A549 (cell line): Measurements from ENCODE around the gene AKAP17A. TPM values are rescaled to one million over a fixed set of nuclear protein-coding genes. Genes with fewer than 3 reads are reported as not detected.

ENCODE experiments used
- ATAC-seq, 2 experiments: fragments of 200-7000 bp in 1 of 2; fragments of >200 bp in 1 of 2; cut with Nextera tagmentation in 1 of 2; cut with Tn5 transposase in 1 of 2; 3 replicates each; pipeline versions ENCODE4 v1.8.0 to v1.9.1; 2018 to 2020; ENCODE audit warnings: mild to moderate bottlenecking in 1 of 2, moderate library complexity in 1 of 2
- CTCF ChIA-PET: fragments of 300-600 bp; sonication (Branson Sonifier 250); formaldehyde crosslinking; extraction: SDS; loops from one replicate; lab custom pipeline; 2021; ENCODE audit warnings: antibody characterized with exemption, inconsistent platforms; lab: Yijun Ruan, JAX
- POLR2A ChIA-PET: fragments of 350-600 bp; formaldehyde crosslinking; extraction: SDS; loops from one replicate; lab custom pipeline; 2021; ENCODE audit warnings: antibody characterized with exemption, inconsistent platforms; lab: Yijun Ruan, JAX
- DNase-seq, 2 experiments: peaks; one replicate each; pipeline versions ENCODE4 v3.0.0 to v3.0.0-alpha.2; 2011 to 2016; ENCODE audit warnings: low read depth in 1 of 2, low spot score in 1 of 2
- FAIRE-seq: peaks from 2 replicates; lab custom pipeline; 2011; peaks lifted over from hg19 to GRCh38; lab: Jason Lieb, UNC
- H3K27ac ChIP-seq, 2 experiments: fragments of >200 bp; sonication (Bioruptor Twin); formaldehyde crosslinking; 3 replicates each; pipeline ENCODE4 v1.5.1; 2016 to 2017
- H3K4me1 ChIP-seq: fragments of >200 bp; sonication (Bioruptor Twin); formaldehyde crosslinking; 3 replicates; pipeline ENCODE4 v1.6.1; 2016
- H3K4me2 ChIP-seq: fragments of >200 bp; sonication (Bioruptor Twin); formaldehyde crosslinking; 3 replicates; pipeline ENCODE4 v1.6.1; 2016
- H3K4me3 ChIP-seq: fragments of >200 bp; sonication (Bioruptor Twin); formaldehyde crosslinking; 3 replicates; pipeline ENCODE4 v1.5.1; 2016
- H3K9me3 ChIP-seq: fragments of >200 bp; sonication (Bioruptor Twin); formaldehyde crosslinking; 3 replicates; pipeline ENCODE4 v1.6.1; 2016
- BCL3 ChIP-seq: fragments of >200 bp; sonication (Bioruptor Twin); formaldehyde crosslinking; IDR thresholded peaks from 3 replicates; pipeline ENCODE4 v1.6.1; 2016
- CBX2 ChIP-seq: fragments of 200-600 bp; sonication (generic); IDR thresholded peaks from 2 replicates; pipeline ENCODE4 v1.6.1; 2016; ENCODE audit warnings: low read depth, mild to moderate bottlenecking, borderline replicate concordance
- CHD2 ChIP-seq: fragments of 150-350 bp; IDR thresholded peaks from 2 replicates; pipeline ENCODE4 v1.6.1; 2014; ENCODE audit warnings: low read length; ENCODE audit not compliant: partially characterized antibody
- CHD4 ChIP-seq: fragments of 200-600 bp; sonication (generic); IDR thresholded peaks from 2 replicates; pipeline ENCODE4 v1.6.1; 2016; ENCODE audit warnings: antibody characterized with exemption, mild to moderate bottlenecking, borderline replicate concordance
- FOSB ChIP-seq: fragments of 250-450 bp; sonication (Bioruptor Pico); IDR thresholded peaks from 2 replicates; pipeline ENCODE4 v1.5.0; 2020; ENCODE audit warnings: mild to moderate bottlenecking, moderate library complexity
- HOXB13 ChIP-seq: fragments of 250-450 bp; sonication (Bioruptor Pico); IDR thresholded peaks from 2 replicates; pipeline ENCODE4 v1.5.0; 2020; ENCODE audit warnings: low read depth, mild to moderate bottlenecking, moderate library complexity
- JUNB ChIP-seq: fragments of >200 bp; sonication (Bioruptor Twin); formaldehyde crosslinking; IDR thresholded peaks from 2 replicates; pipeline ENCODE4 v1.6.1; 2016
- KDM1A ChIP-seq: fragments of 200-600 bp; sonication (generic); IDR thresholded peaks from 2 replicates; pipeline ENCODE4 v1.6.1; 2016; ENCODE audit warnings: low read depth, mild to moderate bottlenecking
- KDM5A ChIP-seq: fragments of 200-600 bp; sonication (generic); IDR thresholded peaks from 2 replicates; pipeline ENCODE4 v1.6.1; 2016; ENCODE audit warnings: antibody characterized with exemption, mild to moderate bottlenecking
- MAFK ChIP-seq: fragments of 450-650 bp; IDR thresholded peaks from 2 replicates; pipeline ENCODE4 v1.6.1; 2014; ENCODE audit not compliant: partially characterized antibody
- MAX ChIP-seq: IDR thresholded peaks from 2 replicates; pipeline ENCODE4 v1.6.1; 2012
- NFE2L2 ChIP-seq: fragments of 150-350 bp; conservative IDR thresholded peaks from 2 replicates; pipeline ENCODE4 v1.6.1; 2014; ENCODE audit warnings: low read length
- NPAS2 ChIP-seq: fragments of 250-450 bp; sonication (Bioruptor Pico); IDR thresholded peaks from 2 replicates; pipeline ENCODE4 v1.8.0; 2022; ENCODE audit warnings: mild to moderate bottlenecking, moderate library complexity, borderline replicate concordance
- NR3C1 ChIP-seq: fragments of >200 bp; sonication (Bioruptor Twin); formaldehyde crosslinking; IDR thresholded peaks from 3 replicates; pipeline ENCODE4 v1.6.1; 2017
- PHF8 ChIP-seq: fragments of 200-600 bp; sonication (generic); IDR thresholded peaks from 2 replicates; pipeline ENCODE4 v1.6.1; 2016; ENCODE audit warnings: low read depth, mild to moderate bottlenecking, antibody characterized with exemption, moderate library complexity, borderline replicate concordance
- POLR2A ChIP-seq: IDR thresholded peaks from 2 replicates; pipeline ENCODE4 v1.6.1; 2012; ENCODE audit warnings: mild to moderate bottlenecking, low read length
- RAD21 ChIP-seq, 2 experiments: fragments of >200 bp in 1 of 2; sonication (Bioruptor Twin) in 1 of 2; formaldehyde crosslinking in 1 of 2; IDR thresholded peaks in 1 of 2; conservative IDR thresholded peaks in 1 of 2; 2 replicates in 1 of 2; 3 replicates in 1 of 2; pipeline ENCODE4 v1.6.1; 2012 to 2018; ENCODE audit warnings: inconsistent platforms in 1 of 2
- ZC3H11A ChIP-seq: fragments of 450-650 bp; IDR thresholded peaks from 2 replicates; pipeline ENCODE4 v1.6.1; 2014; ENCODE audit warnings: antibody characterized with exemption, mild to moderate bottlenecking
- ZNF302 ChIP-seq: fragments of 250-450 bp; sonication (Bioruptor Pico); IDR thresholded peaks from 2 replicates; pipeline ENCODE4 v1.9.0; 2021; ENCODE audit warnings: inconsistent platforms, mild to moderate bottlenecking, moderate library complexity
- WGBS: methylation state at CpG from one replicate; pipeline ENCODE4 v1.1.6; 2017; ENCODE audit errors: missing lambda C conversion rate; 5-methylcytosine and 5-hydroxymethylcytosine counted together
- polyA plus RNA-seq, 4 experiments: library from polyadenylated mRNA; depleted of rRNA in 3 of 4; stranded (reverse); fragments of >200 nt; fragmentation: RNase III in 1 of 4; extraction: RNeasy Plus Mini Kit Qiagen cat#74134 plus additional on column Dnase treatment in 1 of 4; gene quantifications; 2 replicates in 3 of 4; 3 replicates in 1 of 4; pipeline ENCODE4 v1.2.3, GENCODE V29; 2011 to 2017

The AKAP17A gene
- polyA plus RNA-seq, 2 of the 4 experiments (the other 2 are of a cell fraction): 24.9 to 32.9 TPM

- DNase-seq (no peak), FAIRE-seq (no peak), ATAC-seq (no peak)
- Histone ChIP-seq H3K4me2 (no peak overlapping the region), H3K27ac (no peak overlapping the region), H3K9me3 (no peaks in the 10 kb centered on the region), H3K4me3 (no peak overlapping the region), H3K4me1 (no peaks in the 10 kb centered on the region)
- ChIA-PET CTCF (no interaction called here), POLR2A (no interaction called here)
- TF ChIP-seq PHF8 (no peak), KDM5A (no peak), BCL3 (no peak), CHD4 (no peak), MAX (no peak), NFE2L2 (no peak), HOXB13 (CRISPR knock-in tag) (no peak)
- 55% methylated on average over 20 of the region's 22 CpGs for WGBS
These were observed 48.2 kb upstream of the AKAP17A start for GRCh38 chrX:1542994-1543725.

GRCh38 chrX:1545776-1546408, 45.5 kb upstream of the AKAP17A start:
- no peak for ATAC-seq

GRCh38 chrX:1546691-1547251, 44.6 kb upstream of the AKAP17A start:
- DNase-seq: no peak
- POLR2A ChIA-PET: no interaction called here
- WGBS: 82% methylated on average over 18 of the region's 18 CpGs
- H3K9me3 ChIP-seq: no peaks in the 10 kb centered on the region
- no peak for TF ChIP-seq ZC3H11A
- TF ChIP-seq, all 56 proteins: peak for 0
- FAIRE-seq (no peak), ATAC-seq (no peak; a peak in 1 of 6 replicates)
- no peak overlapping the region for H3K4me2 ChIP-seq
- H3K4me3 ChIP-seq: no peak overlapping the region
- CTCF ChIA-PET: no interaction called here
- no peaks in the 10 kb centered on the region for H3K4me1 ChIP-seq
- no peak overlapping the region for H3K27ac ChIP-seq

More at GRCh38 chrX:1545776-1546408, 45.5 kb upstream of the AKAP17A start:
- no peak for DNase-seq
- Histone ChIP-seq H3K27ac (no peak overlapping the region), H3K4me1 (no peaks in the 10 kb centered on the region), H3K4me2 (no peak overlapping the region), H3K9me3 (no peaks in the 10 kb centered on the region), H3K4me3 (no peak overlapping the region)
- POLR2A ChIA-PET: no interaction called here
- WGBS: 72% methylated on average over 2 of the region's 2 CpGs
- TF ChIP-seq JUNB (no peak), NR3C1 (no peak), BCL3 (no peak), RAD21 (conservative IDR thresholded peaks at IDR 0.05 in 1 of 2, IDR thresholded peaks at IDR 0.05 in 1 of 2) (no peak), FOSB (CRISPR knock-in tag) (no peak), CBX2 (no peak)
- TF ChIP-seq, all 56 proteins: peak for 0
- no peak for FAIRE-seq
- CTCF ChIA-PET: no interaction called here

GRCh38 chrX:1551959-1552546, 39.4 kb upstream of the AKAP17A start:
- POLR2A ChIA-PET: no interaction called here
- ATAC-seq (no peak), DNase-seq (no peak), FAIRE-seq (no peak)
- Histone ChIP-seq H3K27ac (no peak overlapping the region), H3K4me3 (no peak overlapping the region), H3K4me2 (no peak overlapping the region), H3K9me3 (peaks cover 7% of the 10 kb centered on the region), H3K4me1 (no peaks in the 10 kb centered on the region)
- CTCF ChIA-PET: no interaction called here
- WGBS: 51% methylated on average over 3 of the region's 3 CpGs
- no peak for TF ChIP-seq KDM1A
- no peak for TF ChIP-seq MAFK
- no peak for TF ChIP-seq ZNF302
- TF ChIP-seq CHD2: no peak
- TF ChIP-seq POLR2A: no peak
- no peak for TF ChIP-seq NPAS2 (CRISPR knock-in tag)
